NCI-H146 (cell line): ENCODE results near the gene AURKB.
A peak's percentile ranks its signal among the peaks of the same experiment; 100 is the strongest.
"Not testable (repeated sequence)": the region's sequence is repeated elsewhere in the genome, so short reads cannot be mapped to it uniquely, and the experiment has no call there.

ENCODE experiments used
- DNase-seq: peaks from one replicate; lab custom pipeline; 2025; lab: John Stamatoyannopoulos, UW

The AURKB gene

DNA sequence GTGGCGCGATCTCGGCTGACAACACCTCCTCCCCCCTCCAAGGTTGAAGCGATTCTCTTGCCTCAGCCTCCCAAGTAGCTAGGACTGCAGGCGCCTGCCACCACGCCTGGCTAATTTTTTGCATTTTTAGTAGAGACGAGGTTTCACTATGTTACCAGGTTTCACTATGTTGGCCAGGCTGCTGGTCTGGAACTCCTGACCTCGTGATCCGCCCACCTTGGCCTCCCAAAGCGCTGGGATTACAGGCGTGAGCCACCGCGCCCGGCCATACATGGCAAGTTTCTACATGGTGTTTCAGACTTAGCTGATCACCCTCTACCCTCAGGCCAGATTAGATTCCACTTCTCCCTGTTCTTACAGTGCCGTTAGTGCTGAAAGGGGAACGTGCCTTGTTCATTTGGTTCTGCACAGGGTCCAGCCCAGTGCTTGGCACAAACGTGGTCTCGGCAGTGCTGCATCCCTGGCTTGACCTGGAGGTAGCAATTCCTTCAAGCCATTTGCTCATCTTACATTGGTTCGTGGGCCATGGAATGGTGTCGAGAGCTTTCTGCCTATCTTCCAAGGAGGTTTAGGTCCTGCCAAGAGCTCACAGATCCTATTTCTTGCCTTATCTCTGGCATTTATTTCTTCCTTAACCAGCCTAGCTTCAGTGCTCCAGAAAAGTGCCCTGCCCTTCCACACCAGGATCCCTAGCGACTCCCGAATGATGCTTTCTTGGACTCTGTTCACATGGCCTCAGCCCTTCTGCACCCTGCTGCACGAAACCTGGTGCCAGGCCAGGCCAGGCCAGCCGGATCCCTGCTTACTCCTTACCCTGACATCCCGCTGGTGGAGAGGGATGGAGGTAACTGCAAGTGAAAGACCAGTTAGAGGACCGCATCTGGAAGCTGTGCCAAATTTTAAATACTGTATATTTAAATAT is 14.8 kb upstream of the AURKB start:
- no peak for DNase-seq

DNA sequence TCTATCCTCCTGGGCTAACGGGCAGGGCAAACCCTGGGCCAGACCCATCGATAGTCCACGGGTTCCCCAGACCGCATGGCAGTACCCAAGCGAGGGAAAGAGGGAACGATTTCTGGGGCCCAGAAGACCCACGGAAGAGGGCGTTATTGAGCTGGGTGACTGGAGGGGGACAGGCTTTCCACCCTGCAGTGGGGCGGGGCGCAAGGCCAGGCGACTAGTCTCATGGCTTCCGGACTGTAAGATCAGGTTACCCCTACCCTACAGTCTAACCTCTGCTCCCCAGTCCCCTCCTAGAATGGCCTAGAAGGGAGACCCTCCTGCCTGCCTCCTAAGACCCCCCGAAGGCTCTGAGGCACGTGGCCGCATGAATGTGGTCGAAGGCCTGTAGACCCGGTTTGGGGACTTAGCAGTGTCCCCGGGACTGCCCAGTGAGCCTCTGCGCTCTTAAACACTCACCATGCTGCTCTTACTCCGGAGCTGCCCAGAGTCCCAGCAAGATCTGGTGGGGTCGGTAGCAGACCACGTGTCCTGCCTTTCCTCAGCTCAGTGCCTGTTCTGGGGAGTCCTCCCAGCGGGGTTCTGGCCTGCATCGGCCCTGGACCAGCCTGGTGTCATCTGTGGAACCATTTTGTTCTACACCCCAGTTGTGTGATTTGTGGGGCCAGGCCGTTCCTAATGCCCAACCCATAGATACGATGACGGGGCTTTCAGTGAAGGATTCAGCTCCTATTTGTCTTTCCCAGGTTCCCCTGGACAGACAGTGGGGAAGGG is 13.2 kb upstream of the AURKB start:
- peak; percentile 76 for DNase-seq

DNA sequence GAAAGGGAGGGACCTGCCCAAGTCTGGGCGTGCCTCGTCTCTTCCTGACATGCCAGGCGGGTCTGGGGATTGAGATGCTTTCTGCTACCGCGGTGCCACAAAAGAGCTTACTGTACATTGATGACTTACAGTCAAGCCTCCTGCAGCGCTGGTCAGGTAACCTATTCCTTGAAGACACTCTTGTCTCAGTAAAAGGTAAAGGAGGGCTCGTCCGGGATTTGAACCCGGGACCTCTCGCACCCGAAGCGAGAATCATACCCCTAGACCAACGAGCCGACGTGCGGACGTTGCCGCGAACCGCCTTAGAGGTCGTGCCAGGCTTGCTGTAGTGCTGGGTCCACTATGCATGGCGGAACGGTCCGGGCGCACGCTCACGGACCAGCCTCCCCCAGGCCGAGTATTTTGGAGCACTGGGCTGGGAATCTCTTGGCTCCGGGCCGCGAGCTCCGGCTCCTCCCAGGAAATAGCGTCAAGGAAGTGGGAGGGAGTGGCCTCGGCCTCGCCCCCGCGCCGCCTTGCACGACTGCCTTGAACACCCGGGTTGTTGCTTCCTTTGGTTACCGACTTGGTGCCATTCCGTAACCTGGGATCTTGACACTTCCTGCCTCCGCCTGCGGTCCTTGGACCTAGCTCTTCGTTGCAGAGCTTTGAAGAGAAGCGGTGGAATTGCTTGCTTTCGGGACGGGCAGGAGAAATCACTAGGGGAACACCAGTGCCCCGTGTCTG is 12.4 kb upstream of the AURKB start:
- DNase-seq = peak; percentile 91

DNA sequence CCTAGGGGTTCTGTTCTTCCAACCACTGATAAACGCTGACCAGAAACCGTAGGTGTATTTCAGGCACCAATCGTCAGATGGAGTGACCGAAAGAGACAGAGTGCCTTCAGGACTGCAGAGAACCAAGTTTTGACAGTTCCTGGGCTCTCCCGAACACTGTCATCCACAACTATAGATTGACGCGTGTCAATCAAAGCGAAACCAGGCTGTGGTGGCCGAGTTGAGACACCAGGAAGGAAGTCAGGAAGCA is 11.9 kb upstream of the AURKB start:
- no peak for DNase-seq

DNA sequence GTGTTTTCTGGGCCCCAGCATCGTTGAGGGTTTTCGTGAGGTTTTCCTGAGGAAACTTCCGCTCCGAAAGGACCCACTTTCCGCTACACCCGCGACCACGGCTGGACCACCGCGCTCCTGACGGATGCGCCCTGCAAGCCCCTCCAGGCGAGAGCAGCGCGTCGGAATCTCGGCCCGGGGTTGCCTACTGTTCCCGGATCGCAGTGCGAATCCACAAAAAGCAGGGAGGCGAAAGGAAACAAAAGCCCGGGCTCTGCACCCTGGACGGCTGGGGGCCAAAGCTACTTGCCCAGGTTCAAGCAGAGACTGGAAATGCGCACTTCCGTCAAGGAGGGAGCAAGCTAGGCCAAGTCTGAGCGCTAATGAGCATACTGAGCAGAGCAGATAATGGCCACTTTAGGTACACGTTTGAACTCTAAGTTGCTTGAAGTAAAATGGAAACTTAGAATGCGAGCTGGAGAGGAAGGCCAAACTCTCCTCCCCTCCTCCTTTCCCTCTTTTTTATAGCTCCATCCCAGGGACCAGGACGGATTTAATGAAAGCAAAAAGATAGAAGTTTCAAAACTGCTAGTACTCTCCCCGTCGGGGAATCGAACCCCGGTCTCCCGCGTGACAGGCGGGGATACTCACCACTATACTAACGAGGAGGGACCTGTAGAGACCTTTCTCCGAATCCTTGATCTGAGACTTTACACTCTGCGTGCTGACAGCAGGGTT is 11.4 kb upstream of the AURKB start:
- peak; percentile 85 for DNase-seq

DNA sequence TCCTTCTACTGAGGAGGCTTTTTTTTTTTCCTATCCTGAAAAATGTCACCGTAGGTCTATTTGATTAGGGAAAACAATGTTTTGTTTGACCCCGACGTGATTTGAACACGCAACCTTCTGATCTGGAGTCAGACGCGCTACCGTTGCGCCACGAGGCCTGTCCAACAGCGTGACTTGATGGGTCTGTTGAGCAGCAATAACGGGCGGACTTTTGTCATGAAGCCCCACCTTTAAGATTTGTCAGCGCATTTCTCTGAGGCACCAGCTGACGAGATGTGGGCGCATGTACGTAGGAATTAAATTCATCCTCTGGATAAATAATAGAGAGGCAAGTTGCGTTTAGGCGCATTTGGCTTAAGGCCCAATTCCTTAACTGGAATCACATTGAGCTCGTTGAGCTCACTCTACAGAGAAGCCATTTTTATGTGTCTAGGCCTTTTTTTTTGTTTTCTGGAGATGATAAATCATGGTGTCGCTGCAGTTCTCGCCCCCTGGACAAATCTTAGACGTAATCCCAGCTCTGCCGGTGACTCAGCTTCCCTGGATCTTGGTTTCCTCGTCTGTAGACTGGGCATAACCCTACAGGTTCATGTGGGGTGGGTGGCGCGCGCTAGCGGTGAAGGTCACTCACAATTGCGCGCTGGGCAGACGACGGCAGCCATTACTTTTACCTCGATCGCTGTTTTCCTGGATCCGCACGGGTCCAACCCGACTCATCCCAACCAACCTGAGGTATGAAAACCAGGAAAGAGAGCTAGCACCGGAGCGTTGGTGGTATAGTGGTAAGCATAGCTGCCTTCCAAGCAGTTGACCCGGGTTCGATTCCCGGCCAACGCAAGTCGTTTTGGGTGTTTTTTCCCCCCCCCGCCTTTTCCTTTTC is 10.6 kb upstream of the AURKB start:
- DNase-seq = peak; percentile 92

DNA sequence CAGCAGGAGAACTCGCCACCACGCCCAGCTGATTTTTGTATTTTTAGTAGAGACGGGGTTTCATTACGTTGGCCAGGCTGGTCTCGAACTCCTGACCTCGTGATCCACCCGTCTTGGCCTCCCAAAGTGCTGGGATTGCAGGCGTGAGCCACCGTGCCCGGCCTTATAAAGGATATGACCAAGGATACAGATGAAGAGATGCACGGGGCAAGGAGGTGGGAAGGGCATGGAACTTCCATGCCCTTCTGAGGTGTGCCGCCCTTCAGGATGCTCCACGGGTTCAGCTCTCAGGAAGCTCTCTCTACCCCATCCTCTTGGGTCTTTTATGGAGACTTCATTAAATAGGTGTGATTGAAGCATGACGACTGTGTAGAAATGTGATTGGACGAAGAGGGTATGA is 3.6 kb upstream of the AURKB start:
- DNase-seq = not testable (repeated sequence)

DNA sequence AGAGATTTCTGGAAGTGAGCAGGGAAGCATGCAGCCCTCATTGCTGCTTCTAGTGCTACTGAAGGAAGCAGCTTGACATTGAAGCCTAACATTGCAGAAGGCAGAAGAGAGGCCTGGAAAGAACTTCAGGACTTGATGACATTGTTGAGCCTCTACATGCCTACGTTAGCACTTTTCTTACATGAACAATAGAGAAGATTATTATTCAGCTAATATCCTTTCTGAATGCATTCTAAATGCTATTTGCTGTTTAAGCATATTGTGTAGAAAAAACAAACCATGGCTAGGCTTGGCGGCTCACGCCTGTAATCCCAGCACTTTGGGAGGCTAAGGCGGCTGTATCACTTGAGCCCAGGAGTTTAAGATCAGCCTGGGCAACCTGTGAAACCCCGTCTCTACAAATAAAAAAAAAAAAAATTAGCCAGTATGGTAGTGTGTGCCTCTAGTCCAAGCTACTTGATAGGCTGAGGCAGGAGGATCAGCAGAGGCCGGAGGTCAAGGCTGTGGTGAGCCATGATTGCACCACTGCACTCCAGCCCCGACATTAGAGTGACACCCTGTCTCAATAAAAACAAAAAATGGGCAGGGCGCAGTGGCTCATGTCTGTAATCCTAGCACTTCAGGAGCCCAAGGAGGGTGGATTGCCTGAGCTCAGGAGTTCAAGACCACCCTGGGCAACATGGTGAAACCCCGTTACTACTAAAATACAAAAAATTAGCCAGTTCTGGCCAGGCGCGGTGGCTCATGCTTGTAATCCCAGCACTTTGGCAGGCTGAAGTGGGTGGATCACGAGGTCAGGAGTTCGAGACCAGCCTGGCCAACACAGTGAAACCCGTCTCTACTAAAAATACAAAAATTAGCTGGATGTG is 2.2 kb upstream of the AURKB start:
- no peak for DNase-seq

DNA sequence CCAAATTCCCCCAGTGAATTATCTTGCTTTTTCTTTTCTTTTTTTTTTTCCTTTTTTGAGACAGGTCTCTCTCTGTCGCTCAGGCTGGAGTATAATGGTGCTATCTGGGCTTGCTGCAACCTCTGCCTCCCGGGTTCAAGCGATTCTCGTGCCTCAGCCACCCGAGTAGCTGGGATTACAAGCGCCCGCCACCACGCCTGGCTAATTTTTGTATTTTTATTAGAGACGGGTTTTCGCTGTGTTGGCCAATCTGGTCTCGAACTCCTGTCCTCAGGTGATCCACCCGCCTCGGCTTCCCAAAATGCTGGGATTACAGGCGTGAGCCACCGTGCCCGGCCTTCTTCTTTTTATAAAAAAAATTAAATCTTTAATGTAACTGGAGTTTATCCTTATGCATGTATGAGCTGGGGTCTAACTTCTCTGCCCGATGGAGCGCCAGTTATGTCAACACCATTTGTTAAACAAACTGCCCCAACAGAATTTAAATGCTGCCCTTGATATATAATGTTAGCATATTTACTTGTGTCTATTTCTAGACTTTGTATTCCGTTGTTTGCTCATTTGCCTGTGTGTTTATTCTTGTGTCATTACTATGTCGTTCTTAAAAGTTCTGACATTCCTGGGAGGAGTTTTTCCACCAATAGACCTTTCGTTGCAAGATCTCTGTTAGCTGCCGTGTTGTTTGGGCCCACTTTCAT is 535 bp upstream of the AURKB start:
- DNase-seq = no peak

DNA sequence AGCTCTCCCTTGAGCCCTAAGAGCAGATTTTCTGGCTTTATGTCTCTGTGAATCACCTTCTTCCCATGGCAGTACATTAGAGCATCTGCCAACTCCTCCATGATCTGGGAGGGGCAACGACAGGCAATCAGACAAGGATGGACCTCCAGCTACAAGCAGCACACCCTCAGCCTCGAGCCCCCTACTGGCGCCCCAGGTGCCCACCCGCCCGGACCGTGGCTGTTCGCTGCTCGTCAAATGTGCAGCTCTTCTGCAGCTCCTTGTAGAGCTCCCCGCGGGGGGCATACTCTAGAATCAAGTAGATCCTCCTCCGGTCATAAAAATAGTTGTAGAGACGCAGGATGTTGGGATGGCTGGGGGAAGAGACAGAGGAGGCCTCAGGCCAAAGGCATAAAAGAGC is 3.8 kb downstream of the AURKB start:
- no peak for DNase-seq

DNA sequence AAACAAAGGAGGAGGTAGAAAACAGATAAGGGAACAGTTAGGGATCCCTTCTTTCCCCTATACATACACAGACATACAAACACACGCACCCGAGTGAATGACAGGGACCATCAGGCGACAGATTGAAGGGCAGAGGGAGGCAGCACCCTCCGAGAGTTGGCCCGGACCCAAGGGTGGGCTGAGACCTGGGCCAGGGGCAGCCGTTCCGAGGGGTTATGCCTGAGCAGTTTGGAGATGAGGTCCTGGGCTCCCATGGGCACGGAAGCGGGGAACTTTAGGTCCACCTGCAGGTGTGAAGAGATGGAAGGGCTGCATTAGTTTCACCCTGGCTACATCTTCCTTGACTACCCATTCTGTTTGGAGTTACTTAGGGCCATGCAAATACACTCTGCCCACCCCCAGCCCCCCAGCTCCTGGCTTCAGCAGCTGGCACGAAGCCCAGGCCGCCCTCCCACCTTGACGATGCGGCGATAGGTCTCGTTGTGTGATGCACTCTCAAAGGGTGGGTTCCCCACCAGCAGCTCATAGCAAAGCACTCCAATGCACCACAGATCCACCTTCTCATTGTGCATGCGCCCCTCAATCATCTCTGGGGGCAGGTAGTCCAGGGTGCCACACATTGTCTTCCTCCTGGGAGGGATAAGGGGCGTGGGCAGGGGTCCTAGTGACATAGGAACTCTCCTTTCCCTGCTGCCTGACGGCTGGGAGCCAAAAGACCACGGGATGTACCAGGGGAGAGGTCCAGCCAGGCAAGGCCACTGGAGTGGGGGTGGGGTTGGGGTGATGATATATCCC is 5.4 kb downstream of the AURKB start:
- DNase-seq = no peak

DNA sequence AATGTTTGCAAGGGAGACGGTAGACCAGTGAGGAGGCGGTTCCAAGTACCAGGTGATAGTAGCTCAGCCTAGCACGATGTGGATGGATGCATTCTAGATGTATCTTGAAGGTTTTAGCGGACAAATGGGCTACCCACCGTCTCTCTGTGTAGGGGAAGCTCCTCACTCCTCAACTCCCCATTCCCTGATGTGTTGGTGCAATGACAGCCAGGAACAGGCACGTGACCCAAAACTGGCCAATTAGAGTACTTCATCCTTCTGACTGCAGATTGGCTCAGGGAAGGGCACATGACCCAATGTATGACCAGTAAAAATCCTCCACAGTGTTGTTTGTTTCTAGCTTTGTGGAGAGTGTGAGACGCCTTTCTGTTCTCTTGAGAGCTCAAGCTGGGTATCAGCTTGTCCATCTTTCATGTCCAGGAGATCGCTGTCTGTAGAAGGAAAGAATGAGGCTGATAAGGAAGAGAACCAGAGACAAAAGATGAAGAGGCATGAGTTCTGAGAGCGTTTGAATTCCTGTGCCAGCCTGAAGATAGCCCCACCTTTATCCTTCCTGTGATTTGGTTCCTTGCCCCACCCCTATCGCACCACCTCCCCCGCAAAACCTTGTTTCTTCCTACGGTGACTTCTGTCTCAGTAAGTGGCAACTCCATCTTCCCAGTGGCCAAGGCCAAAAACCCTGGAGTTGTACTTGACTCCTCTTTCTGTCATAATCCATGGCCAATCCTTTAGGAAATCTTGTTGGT is 18.1 kb downstream of the AURKB start:
- peak; percentile 94 for DNase-seq

DNA sequence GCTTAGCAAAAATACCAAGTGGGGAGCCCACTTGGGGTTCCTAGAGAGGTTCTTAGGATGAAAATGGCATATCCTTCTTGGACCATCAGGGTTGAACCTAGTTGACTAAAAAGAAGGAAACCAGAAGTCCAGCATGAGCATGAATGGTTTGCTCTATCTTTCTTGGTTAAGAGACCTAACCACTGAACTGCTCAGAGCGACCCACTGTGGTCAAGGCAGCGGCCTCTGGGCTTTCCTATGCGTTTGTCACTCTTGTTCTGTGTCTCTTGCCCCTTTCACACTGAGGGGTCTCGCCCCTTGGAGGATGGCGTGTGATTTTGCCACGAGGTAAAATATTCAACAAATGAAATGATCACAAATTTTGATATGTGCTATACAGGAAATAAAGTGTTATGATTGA is 19.9 kb downstream of the AURKB start:
- DNase-seq = no peak

DNA sequence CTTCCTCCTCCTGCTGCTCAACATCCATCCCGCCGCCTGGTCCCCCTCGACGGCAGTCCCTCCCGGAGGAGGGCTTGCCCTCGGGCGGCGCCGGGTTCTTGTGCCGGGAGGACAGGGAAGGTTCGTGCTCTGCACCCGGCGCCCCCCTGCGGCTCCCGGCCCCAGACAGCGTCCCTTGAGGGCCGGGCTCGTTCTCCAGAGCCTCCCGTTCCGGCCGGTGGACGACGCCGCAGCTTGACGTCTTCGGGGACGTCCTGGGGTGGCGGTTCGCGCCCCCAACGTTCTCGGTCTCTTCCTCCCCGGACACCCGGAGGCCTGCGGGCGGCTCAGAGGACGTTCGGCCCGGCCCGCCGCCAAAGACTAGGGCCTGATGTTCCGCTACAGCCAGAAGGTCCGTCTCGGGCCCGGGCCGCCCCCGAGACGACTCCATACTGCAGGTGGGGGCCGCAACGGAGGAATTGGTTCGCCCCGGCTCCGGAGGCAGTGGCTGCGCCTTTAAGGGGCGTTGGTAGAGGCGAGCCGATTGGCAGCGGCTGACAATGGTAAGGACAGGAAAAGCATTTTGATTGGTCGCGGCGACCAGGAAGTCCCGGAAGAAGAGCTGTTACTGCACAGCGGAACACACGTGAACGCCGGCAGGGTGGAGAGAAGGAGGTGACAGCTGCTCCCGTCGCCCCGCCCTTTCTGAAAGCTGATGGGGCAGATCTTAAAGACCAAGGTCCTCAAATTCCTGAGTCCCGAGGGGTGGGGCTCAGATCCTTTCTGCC is 20.5 kb downstream of the AURKB start, which contains the start of gene BORCS6:
TSS of gene BORCS6 (minus strand) at position 470 of the 767 bp plus-strand sequence. CDS start at position 430, 40 bp downstream.
- DNase-seq = peak; percentile 97

DNA sequence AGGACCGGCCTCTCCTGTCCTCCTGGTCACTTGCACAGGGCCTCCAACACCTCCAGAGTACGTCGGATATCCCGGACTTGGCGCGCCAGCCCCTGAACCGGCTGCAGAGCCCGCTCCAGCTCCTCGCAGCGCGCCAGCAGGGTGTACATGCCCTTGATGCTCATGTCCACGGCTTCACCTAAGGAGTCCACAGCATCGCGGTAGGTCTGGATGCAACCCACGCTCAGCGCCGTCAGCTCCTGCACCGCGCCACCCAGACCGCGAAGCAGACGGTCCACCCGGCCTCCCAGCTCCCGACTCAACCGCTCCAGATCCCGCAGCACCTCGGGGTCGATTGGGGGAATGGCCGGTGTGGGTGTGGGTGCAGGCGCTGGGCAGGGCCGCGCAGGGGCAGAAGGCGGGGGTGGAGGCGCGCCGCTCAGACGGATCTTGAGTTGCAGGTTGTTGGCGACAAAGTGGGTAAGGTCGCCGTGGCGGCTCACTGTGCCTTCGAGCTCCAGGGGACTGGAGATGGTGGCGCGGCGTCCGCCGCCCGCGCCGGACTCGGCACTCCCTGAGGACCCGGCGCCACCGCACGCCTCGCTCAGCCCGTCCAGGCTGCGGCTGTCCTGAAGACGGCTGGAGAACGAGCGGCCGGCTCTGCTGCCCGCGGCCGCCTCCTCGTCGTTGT is 21.2 kb downstream of the AURKB start:
- peak; percentile 30 for DNase-seq

DNA sequence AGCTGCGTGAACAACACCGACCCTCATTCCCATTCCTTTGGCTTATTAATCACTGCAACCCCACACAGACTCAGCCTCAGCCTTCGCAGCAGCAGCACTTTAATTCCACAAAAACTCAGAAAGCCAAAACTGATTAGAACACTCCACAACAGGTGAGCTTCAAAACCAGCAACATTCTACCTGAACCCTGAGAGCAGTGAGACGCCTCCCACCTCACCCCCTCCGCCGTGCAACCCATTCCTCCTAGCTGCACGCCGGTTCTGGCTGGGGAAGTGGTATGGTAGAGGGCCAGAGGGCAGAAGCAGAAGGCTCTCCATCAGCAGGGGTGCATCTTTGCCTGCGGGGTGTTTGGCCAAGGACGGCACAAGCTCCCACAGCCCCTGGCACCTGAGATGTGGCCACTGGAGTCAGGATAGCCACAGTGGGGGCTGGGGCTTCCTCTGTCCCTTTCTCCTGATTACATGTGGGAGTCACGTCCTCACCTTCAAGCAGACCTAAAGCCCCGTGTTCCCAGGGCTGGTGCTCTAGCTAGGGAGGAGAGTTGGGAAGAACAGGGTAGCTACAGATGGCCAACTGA is 22.0 kb downstream of the AURKB start:
- no peak for DNase-seq
